Measurements from ENCODE around the gene LMF2. TPM values are rescaled to one million over a fixed set of nuclear protein-coding genes. Genes with fewer than 3 reads are reported as not detected.
A peak's percentile ranks its signal among the peaks of the same experiment; 100 is the strongest.

LMF2 gene
- total RNA-seq, 6 experiments from 2014 or later, result 110 to 133 (median 118) TPM

- peaks cover 11% of the 10 kb centered on the region; the same call in 1 of the 2 replicates for H3K36me3 Mint-ChIP-seq (ENCODE audit: low read depth)
- TF ChIP-seq CTCF (IDR thresholded peaks at IDR 0.05), result no peak
Observed at GRCh38 chr22:50516068-50516467, 8.6 kb upstream of the LMF2 start.

GRCh38 chr22:50513175-50513574 is 5.7 kb upstream of the LMF2 start:
- Mint-ChIP-seq H3K9me3 (no peaks in the 10 kb centered on the region), H3K4me3 (no peak overlapping the region), H3K27me3 (ENCODE audit: insufficient read depth) (no peaks in the 10 kb centered on the region), H3K27ac (no peak overlapping the region), H3K36me3 (ENCODE audit: low read depth) (peaks cover 4% of the 10 kb centered on the region; the same call in 1 of the 2 replicates), H3K4me1 (ENCODE audit: low read depth) (peaks cover 12% of the 10 kb centered on the region)
- TF ChIP-seq CTCF (IDR thresholded peaks at IDR 0.05), result no peak
- DNase-seq, result no peak

More at GRCh38 chr22:50516068-50516467, 8.6 kb upstream of the LMF2 start:
- no peaks in the 10 kb centered on the region for H3K27me3 Mint-ChIP-seq (ENCODE audit: insufficient read depth)
- H3K4me1 Mint-ChIP-seq (ENCODE audit: low read depth), result no peaks in the 10 kb centered on the region
- no peaks in the 10 kb centered on the region for H3K9me3 Mint-ChIP-seq
- H3K27ac Mint-ChIP-seq, result no peak overlapping the region
- DNase-seq, result no peak
- H3K4me3 Mint-ChIP-seq, result no peak overlapping the region

GRCh38 chr22:50508897-50509296 is 1.4 kb upstream of the LMF2 start:
- no peak for TF ChIP-seq CTCF (IDR thresholded peaks at IDR 0.05)
- peaks cover 12% of the 10 kb centered on the region for H3K4me1 Mint-ChIP-seq (ENCODE audit: low read depth)
- H3K27me3 Mint-ChIP-seq (ENCODE audit: insufficient read depth), result no peaks in the 10 kb centered on the region
- H3K9me3 Mint-ChIP-seq, result no peaks in the 10 kb centered on the region
- H3K27ac Mint-ChIP-seq, result peak overlapping the region; percentile 83
- DNase-seq, result no peak
- H3K4me3 Mint-ChIP-seq, result peak overlapping the region; percentile 94
- no peaks in the 10 kb centered on the region for H3K36me3 Mint-ChIP-seq (ENCODE audit: low read depth)

- TF ChIP-seq CTCF (IDR thresholded peaks at IDR 0.05), result no peak
- peak; percentile 91 for DNase-seq
- H3K27ac Mint-ChIP-seq, result peak within 1 kb of the TSS; percentile 83
- no peaks in the 10 kb centered on the region for H3K9me3 Mint-ChIP-seq
- peak within 1 kb of the TSS; percentile 95 for H3K4me3 Mint-ChIP-seq
- no peaks in the 10 kb centered on the region for H3K27me3 Mint-ChIP-seq (ENCODE audit: insufficient read depth)
- peaks cover 12% of the 10 kb centered on the region for H3K4me1 Mint-ChIP-seq (ENCODE audit: low read depth)
- H3K36me3 Mint-ChIP-seq (ENCODE audit: low read depth), result no peaks in the 10 kb centered on the region
Observed at GRCh38 chr22:50507991-50508884, 736 bp upstream of the LMF2 start, which contains the start of gene NCAPH2. Gene NCAPH2 (plus strand): TSS chr22:50508224. CDS start chr22:50508338, 114 bp downstream.

GRCh38 chr22:50506611-50507420 is 686 bp downstream of the LMF2 start:
- H3K27me3 Mint-ChIP-seq (ENCODE audit: insufficient read depth), result no peaks in the 10 kb centered on the region
- no peak for DNase-seq
- TF ChIP-seq CTCF (IDR thresholded peaks at IDR 0.05), result no peak
- H3K4me3 Mint-ChIP-seq, result peak overlapping the region; percentile 95
- H3K4me1 Mint-ChIP-seq (ENCODE audit: low read depth), result peaks cover 12% of the 10 kb centered on the region
- no peaks in the 10 kb centered on the region for H3K36me3 Mint-ChIP-seq (ENCODE audit: low read depth)
- no peaks in the 10 kb centered on the region for H3K9me3 Mint-ChIP-seq
- H3K27ac Mint-ChIP-seq, result peak overlapping the region; percentile 82

All from HFFc6 (cell line).